UCSD-AML1 (cell line): ENCODE data around the gene LUZP4.
"Not testable (repeated sequence)": the region's sequence is repeated elsewhere in the genome, so short reads cannot be mapped to it uniquely, and the experiment has no call there.

ENCODE experiments used
- DNase-seq: peaks from one replicate; lab custom pipeline; 2025; ENCODE audit not compliant: unreplicated experiment; lab: John Stamatoyannopoulos, UW

LUZP4 gene

GRCh38 chrX:115337491-115338144 is 48.1 kb downstream of the LUZP4 start:
- DNase-seq, result no peak

DNA sequence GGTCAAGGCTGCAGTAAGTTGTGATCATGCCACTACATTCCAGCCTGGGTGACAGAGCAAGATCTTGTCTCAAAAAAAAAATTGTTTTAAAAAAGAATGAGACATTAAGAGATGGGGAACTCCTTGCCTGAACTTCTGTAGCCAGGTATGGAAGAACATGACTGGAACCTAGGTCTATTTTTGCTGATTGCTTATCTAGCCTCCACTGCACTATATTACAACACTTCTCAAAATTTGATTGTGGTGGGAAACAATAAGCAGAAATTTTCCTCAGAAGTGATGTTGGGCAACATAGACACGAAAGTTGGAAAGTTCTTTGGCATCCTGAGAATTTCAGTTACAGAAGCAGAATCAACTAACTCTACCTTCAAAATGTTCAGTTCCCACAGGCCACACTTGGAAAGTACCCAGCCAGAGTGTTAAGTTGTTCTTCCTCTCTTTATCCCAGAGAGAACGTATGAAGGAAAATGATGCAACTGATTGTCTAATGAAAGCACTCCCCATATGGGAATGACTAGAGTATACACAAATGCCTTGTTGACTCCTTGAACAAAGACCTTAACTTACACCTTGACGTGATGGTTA is 50.0 kb downstream of the LUZP4 start:
- DNase-seq, result no peak

DNA sequence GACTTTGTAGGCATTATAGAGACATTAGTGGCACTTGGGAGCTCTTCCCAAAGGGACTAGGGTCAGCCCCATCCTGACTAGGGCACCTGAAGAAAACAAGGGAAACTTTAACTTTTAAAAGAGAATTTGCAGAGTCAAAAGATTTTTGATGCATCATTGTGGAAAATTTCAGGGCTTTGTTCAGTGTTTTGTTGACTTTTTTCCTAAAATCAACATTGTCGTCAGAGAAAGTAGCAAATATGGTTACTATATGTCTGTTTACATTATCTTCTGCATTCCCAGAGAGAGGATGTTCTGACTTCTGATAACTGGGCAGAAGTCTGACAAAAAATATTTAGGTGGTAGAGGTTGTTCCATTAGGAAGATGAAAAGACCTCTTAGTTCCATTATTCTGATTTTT is 51.9 kb downstream of the LUZP4 start:
- DNase-seq, result no peak

DNA sequence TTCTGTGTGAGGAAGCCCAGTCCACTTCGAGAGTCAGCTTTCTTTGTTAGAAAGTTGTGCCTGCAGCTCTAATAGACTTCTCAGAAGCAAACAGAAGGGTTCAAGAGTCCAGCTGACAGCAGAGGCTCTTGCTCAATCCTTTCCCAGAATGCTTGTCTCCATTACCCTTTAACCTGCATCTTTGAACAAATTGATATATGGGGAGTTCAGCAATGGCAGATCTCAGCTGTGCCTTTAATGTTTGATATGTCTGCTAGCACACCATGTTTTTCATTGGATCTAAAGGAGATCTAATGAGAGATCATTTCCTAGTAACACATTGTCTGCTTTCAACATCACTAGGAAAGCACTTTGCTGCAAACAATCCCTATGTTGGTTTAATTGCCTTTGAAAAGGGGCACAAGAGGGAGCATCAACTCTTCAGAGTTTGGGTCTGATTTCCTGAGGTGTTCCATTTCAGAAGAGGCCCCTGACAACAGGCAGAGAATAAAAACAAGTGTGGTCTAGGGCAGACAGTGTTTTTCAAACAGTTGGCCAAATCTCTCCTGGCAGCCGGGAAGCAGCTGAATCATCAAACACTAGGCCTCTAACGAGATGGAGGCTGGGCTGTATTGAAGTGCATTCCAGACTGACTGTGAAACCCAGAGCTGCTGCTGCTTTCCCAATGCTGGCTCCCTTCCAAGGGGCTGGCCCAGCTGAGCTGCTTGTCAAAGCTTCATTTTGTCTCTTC is 55.5 kb downstream of the LUZP4 start:
- DNase-seq, result no peak

DNA sequence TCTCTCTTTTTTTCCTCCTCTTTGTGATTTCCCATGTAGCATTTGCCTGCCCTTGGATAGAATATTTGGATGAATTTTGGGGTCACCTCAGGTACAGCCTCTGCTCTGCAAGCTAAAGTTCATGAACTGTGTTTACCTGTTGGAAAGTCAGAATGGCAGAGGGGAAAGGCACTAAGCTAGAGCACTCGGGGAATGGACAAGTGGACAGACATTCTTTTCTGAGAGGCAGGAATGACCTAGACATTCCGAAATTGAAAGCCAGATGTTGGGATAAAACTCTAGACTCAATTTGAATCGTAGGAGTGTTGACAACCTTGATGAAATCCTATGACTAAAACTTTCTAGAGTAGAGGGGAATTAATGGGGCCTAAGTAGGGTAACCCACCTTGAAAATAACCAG is 56.1 kb downstream of the LUZP4 start:
- no peak for DNase-seq

- not testable (repeated sequence) for DNase-seq
These were observed 57.2 kb downstream of the LUZP4 start for GRCh38 chrX:115346738-115347137.

DNA sequence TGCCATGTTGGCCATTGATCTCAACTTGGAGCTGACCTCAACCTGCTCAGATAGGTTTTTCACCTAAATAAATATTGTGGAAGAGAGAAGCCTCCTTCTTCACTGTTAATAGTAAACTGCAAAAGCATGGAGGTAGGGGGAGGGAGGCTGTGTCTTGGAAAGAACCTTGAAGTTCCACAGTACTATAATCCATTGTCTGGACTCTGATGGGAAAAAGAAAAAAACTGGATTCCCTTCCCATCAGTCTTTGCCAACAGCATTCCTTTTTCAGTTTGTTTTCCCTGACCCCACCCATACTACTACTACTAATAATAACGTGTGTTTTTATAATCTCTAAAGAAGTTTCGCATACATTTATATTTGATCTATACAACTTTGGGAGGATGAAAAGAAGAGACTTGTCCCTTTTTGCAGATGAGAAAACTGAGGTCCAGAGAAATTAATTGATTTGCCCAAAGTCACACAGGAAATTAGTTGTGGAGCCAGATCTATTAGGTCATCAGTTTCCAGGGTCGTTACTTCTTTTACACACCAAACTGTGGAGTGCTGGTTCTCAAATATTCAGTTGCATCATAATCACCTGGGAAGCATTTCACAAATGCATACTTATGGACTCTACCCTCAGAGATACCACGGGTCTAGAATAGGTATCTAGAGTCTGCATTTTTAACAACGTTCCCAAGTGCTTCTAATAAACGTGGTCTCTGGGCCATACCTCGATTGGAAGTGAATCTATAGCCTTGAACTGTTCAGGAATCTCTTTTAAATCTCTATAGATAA is 59.1 kb downstream of the LUZP4 start:
- no peak for DNase-seq

DNA sequence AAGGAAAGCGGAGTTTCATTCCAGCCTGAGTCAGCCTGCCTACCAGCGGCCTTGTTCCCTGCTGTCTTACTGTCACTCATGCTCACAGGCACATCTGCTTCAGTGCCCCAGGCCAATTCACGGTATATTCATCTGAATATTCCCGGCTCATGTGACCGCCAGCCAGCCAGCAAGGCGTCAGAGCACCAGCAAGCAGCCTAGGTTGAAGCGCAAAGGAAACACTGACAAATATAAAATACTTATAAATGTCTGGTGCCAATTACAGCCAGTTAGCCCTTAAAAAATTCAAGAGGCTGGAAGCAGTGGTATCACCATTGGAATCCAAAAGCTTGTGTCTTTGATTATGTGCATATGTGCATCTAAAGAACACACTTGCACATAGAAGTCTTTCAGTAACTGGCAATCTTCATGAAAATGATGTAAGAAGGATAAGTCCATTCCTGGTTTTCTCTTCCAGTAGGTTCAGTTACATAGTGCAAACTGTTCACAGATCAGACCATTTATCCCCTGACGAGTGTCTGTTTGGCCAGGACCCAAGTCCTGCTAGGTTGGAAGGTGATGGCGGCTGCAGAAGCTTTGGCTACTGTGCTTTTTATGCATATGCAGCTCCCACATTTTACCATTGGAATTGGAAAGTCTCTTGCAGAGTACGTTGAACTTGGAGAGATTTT is 61.3 kb downstream of the LUZP4 start:
- DNase-seq, result no peak

DNA sequence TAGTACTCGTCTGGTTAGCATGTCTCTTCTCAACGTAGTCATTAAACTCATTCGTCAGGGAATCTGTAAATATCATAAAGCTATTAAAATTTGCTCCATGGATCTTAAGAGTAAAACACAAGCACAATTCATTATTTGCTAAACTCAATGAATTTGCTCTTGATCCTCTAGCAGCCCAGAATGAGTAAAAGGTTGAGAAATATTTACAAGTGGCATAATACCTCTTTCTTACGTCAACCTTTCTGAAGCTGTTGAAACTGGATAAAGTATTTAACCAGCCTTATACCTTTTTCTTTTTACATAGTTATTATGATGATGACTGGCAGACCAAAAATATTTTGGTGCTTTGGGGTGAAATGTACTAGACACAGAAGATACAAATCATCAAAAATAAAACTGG is 66.9 kb downstream of the LUZP4 start:
- no peak for DNase-seq
